HepG2 (cell line): ENCODE measurements around the gene PCGF2. TPM values are rescaled to one million over a fixed set of nuclear protein-coding genes. Genes with fewer than 3 reads are reported as not detected.

ENCODE experiments used
- CEBPG ChIP-seq: IDR thresholded peaks from 2 replicates; pipeline ENCODE4 v1.6.1; 2016
- GATAD2A ChIP-seq: IDR thresholded peaks from 2 replicates; pipeline ENCODE4 v1.6.1; 2016
- HDAC2 ChIP-seq: sonication (generic); formaldehyde crosslinking; IDR thresholded peaks from 2 replicates; pipeline ENCODE4 v1.4.0; 2020; ENCODE audit warnings: missing genetic modification reagents
- HNF1B ChIP-seq: sonication (generic); formaldehyde crosslinking; IDR thresholded peaks from 2 replicates; pipeline ENCODE4 v1.5.1; 2020; ENCODE audit warnings: mild to moderate bottlenecking, moderate library complexity, missing genetic modification reagents
- IRF9 ChIP-seq: sonication (generic); formaldehyde crosslinking; IDR thresholded peaks from 2 replicates; pipeline ENCODE4 v1.8.0; 2022; ENCODE audit warnings: missing genetic modification reagents, mild to moderate bottlenecking, borderline replicate concordance
- REXO4 ChIP-seq: sonication (generic); formaldehyde crosslinking; IDR thresholded peaks from 2 replicates; pipeline ENCODE4 v1.8.0; 2022; ENCODE audit warnings: missing genetic modification reagents, mild to moderate bottlenecking, borderline replicate concordance
- ZFP36L1 ChIP-seq: sonication (generic); formaldehyde crosslinking; IDR thresholded peaks from 2 replicates; pipeline ENCODE4 v1.8.0; 2022; ENCODE audit warnings: mild to moderate bottlenecking, missing genetic modification reagents, moderate library complexity
- ZMYM4 ChIP-seq: sonication (generic); formaldehyde crosslinking; IDR thresholded peaks from 2 replicates; pipeline ENCODE4 v1.8.1; 2023; ENCODE audit warnings: mild to moderate bottlenecking, missing genetic modification reagents
- ZNF407 ChIP-seq: sonication (generic); formaldehyde crosslinking; IDR thresholded peaks from one replicate; pipeline ENCODE4 v1.5.1; 2020; ENCODE audit warnings: mild to moderate bottlenecking, missing genetic modification reagents; ENCODE audit errors: not compliant biosample characterization
- ZNF564 ChIP-seq: sonication (generic); formaldehyde crosslinking; IDR thresholded peaks from 2 replicates; pipeline ENCODE4 v1.8.1; 2023; ENCODE audit warnings: mild to moderate bottlenecking, missing genetic modification reagents
- ZNF607 ChIP-seq: sonication (generic); formaldehyde crosslinking; IDR thresholded peaks from 2 replicates; pipeline ENCODE4 v1.5.1; 2020; ENCODE audit warnings: missing genetic modification reagents, mild to moderate bottlenecking, borderline replicate concordance
- polyA plus RNA-seq, 8 experiments: library from polyadenylated mRNA; depleted of rRNA in 3 of 8; stranded (reverse) in 7 of 8; unstranded in 1 of 8; fragments of >200 nt; fragmentation: Illumina TruSeq in 4 of 8; extraction: Trizol in 4 of 8; gene quantifications; 2 replicates each; pipeline versions ENCODE4 v1.2.1 to v1.2.3, GENCODE V29; 2011 to 2016; ENCODE audit warnings: low read depth in 4 of 8, missing spikeins in 1 of 8, mixed read lengths in 1 of 8; ENCODE audit not compliant: insufficient read depth in 1 of 8
- total RNA-seq, 5 experiments: library from RNA; depleted of rRNA; stranded (reverse); fragments of >200 nt; fragmentation: Illumina TruSeq; extraction: Trizol; gene quantifications; 2 replicates each; pipeline ENCODE4 v1.2.3, GENCODE V29; 2016; ENCODE audit warnings: low read depth in 1 of 5
- TF ChIP-seq, protein P1 (sequence below): sonication (generic); formaldehyde crosslinking; IDR thresholded peaks from 2 replicates; pipeline ENCODE4 v1.5.1; 2020; ENCODE audit warnings: mild to moderate bottlenecking, missing genetic modification reagents

PCGF2 gene
- total and polyA plus RNA-seq, 2 of the 13 experiments (the other 11 are each of a cell fraction or from before 2014, with no cell fraction given) = 11.6 to 29.4 TPM

DNA sequence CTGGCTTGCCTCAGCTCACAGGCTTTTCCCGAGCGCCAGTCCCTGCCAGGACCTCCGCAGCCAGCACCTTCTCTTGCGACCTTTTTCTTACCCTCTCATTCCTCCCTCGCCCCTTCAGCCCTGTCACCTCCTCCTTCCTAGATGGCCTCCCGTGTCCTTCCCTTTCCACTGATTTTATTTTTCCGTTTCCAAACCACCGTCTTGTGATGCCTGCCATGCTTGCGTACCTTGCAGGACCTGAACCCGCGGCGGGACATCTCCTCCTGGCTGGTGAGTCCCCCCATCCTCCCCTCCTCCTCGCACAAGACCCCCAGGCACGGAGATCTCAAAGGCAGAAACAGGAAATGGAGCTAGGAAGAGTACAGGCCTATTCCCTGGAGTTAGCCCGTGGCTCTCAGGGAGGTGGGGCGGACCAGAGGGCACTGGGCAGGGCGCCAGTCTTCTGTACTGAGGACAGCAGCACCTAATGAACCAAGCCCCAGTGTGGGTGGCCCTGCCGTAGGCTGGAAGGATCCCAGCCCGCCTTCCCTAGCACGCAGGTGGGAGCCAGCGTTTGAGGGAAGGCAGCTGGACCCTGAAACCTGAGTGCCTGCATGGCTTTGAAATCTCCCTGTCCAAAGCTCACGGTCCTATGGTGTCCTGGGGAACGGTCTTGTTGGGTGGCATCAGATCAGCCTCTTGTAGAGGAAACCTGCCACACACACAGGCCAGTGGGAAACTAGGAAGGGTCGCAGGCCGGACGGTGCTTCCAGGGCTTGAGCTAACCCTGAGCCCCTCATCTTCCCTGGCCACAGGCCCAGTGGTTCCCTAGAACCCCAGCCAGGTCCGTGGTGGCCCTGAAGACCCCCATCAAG lies 17.4 kb downstream of the PCGF2 start (continued):
- TF ChIP-seq ZNF407 (CRISPR knock-in tag) (peak; percentile 73), REXO4 (CRISPR knock-in tag) (no peak), HDAC2 (peak; percentile 84), IRF9 (CRISPR knock-in tag) (peak; percentile 85; the same call in 1 of the 2 replicates), GATAD2A (peak; percentile 69), ZMYM4 (CRISPR knock-in tag) (peak; percentile 21; the same call in 1 of the 2 replicates), ZNF607 (CRISPR knock-in tag) (peak; percentile 89; the same call in 1 of the 2 replicates), CEBPG (peak; percentile 22; the same call in 1 of the 2 replicates), HNF1B (peak; percentile 78), ZFP36L1 (CRISPR knock-in tag) (no peak), ZNF564 (CRISPR knock-in tag) (no peak)
- TF ChIP-seq, protein P1, sequence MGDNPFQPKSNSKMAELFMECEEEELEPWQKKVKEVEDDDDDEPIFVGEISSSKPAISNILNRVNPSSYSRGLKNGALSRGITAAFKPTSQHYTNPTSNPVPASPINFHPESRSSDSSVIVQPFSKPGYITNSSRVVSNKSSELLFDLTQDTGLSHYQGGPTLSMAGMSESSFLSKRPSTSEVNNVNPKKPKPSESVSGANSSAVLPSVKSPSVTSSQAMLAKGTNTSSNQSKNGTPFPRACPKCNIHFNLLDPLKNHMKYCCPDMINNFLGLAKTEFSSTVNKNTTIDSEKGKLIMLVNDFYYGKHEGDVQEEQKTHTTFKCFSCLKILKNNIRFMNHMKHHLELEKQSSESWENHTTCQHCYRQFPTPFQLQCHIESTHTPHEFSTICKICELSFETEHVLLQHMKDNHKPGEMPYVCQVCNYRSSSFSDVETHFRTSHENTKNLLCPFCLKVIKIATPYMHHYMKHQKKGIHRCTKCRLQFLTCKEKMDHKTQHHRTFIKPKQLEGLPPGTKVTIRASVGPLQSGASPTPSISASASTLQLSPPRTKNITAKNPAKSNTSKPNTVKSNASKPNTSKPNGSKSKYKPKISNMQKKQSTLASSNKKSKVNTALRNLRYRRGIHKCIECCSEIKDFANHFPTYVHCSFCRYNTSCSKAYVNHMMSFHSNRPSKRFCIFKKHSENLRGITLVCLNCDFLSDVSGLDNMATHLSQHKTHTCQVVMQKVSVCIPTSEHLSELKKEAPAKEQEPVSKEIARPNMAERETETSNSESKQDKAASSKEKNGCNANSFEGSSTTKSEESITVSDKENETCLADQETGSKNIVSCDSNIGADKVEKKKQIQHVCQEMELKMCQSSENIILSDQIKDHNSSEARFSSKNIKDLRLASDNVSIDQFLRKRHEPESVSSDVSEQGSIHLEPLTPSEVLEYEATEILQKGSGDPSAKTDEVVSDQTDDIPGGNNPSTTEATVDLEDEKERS (CRISPR knock-in tag) = peak; percentile 27; the same call in 1 of the 2 replicates
